NCI-H2107 (cell line): ENCODE measurements around the gene ESD.

Source experiments
- DNase-seq: peaks from one replicate; lab custom pipeline; 2025; lab: John Stamatoyannopoulos, UW

Gene ESD

DNA sequence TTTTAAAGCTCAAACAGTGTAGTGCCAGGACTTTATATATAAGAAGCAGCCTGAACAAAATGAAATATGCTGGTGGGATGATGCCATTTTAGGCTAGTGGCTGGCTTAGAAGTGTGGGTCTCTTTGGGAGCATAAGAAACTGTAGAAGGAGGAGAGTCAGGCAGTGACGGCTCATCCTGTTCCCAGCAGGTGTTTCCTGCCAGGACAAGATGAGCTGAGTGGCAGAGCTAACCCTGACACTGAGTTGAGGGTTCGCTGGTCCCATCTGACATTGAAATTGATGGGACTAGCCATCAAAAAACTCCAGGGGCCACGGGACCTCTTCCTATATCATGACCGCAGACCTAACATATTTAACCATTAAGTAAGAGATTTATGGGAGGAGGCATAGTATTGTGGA is 51.3 kb downstream of the ESD start:
- DNase-seq, result no peak

DNA sequence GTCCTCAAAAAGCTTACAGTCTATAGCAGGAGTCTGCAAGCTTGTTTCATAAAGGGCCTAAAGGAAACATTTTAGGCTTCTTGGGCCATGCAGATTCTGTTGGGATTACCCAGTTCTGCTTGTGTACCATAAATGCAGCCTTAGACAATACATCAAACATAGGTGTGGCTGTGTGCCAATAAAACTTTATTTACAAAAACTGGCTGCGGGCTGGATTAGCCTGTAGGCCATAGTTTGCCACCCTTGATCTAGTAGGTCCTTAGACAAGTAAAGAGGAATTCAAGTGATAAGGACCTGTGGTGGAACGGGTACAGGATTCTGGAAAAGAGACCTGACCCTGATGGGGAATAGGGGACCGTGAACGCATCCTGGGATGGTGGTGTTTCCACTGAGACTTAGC is 51.9 kb downstream of the ESD start:
- no peak for DNase-seq

GRCh38 chr13:46743191-46743590 is 53.8 kb downstream of the ESD start:
- DNase-seq, result no peak

- no peak for DNase-seq
These were observed 57.4 kb downstream of the ESD start for GRCh38 chr13:46739447-46740098.

DNA sequence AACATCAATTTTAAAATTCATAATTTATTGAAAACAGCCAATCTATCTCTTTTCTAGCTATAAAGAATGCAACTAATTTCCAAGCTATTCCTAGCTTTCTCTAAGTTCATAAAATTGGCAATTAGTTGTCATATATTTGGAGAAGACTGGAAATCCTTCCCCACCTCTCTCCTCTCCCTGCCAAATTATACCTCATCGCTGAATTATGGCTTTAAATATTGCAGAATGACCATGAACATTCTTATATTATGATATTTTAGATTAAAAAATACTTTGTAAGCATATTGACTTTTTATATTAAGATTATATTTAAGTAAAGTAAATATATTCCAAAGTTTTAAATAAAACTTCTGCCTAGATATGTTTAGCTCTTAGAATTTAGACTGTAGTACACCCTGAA is 58.2 kb downstream of the ESD start:
- no peak for DNase-seq

DNA sequence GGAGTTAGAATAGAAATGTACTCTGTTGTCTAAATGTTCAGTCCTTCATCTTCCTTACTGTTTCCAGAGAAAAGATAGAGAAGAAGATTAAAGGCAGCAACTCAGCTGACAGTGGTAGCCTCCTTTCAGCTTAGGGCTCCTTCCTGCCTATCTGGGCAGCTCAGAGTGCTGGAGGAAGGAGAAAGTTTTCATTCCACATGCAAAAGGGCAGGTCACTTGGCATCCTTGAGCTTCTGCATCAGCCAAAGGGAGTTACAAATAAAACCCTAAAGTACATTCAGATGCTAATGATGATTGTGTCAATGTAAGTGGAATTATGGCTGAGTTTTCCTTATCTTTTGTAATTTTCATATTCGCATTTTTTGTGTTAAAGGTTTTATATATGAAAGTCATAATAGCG is 58.9 kb downstream of the ESD start:
- no peak for DNase-seq

DNA sequence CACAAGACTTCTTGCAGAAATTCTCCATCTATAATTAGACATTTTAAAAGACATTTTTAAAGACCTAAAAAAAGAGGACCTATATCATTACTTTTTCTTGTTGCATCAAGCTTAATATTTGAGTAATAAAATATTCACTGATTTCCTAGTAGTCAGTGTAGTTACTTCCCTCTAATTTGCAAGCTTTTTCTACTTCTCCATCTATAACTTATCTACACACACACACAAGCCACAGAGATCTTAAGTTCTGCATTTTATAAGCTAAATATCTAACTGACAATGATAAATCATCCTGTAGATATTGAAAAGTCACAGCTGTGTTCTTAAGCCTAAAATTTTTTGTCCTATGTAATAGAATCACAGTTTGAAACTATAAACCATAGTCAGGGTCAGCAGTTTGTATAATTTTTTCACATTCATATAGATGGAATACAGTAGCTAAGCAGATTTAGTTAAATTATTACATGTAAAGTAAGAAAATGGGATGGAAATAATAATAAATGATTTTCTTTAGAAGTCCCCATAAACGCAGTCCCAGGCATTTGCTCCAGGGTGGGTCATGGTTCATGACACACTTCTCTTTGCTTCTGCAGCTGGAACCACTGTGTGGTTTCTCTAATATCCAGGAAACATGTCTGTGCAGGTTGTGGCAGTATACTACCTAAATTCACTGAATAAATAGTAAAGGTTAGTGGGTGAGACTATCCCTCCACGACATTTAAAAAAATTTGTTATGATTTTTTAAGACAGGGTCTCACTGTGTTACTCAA is 60.2 kb downstream of the ESD start:
- DNase-seq, result no peak

GRCh38 chr13:46735425-46735824 is 61.5 kb downstream of the ESD start:
- no peak for DNase-seq

GRCh38 chr13:46731535-46731934 is 65.4 kb downstream of the ESD start:
- no peak for DNase-seq

DNA sequence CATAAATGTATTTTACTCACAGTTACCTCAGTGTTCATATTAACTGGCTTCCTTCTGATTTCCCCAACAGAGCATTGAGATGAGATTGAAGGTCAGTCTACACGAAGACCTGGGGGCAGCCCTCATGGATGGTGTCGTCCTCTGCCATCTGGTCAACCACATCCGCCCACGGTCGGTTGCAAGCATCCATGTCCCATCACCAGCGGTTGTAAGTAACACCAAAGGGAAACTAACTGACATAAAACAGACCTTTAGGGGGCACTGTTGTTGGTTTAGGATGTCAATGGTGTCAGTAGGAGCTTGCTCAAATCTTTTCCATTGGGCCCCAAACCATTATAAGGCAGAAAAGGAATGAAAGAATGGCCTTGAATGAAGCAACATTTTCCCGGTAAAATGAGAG is 68.2 kb downstream of the ESD start:
- DNase-seq, result no peak

GRCh38 chr13:46726347-46726746 is 70.6 kb downstream of the ESD start:
- no peak for DNase-seq
